EL (cell line): Measurements from ENCODE around the gene SF3B1.
"Not testable (repeated sequence)": the region's sequence is repeated elsewhere in the genome, so short reads cannot be mapped to it uniquely, and the experiment has no call there.

Experiments used
- DNase-seq: peaks from one replicate; pipeline ENCODE4 v3.0.0-alpha.2; 2016

The SF3B1 gene

GRCh38 chr2:197379308-197379917, 55.4 kb downstream of the SF3B1 start:
- DNase-seq = peak; percentile 40

- peak; percentile 49 for DNase-seq
These were observed 56.1 kb downstream of the SF3B1 start for GRCh38 chr2:197378494-197379307.

GRCh38 chr2:197378086-197378485, 56.7 kb downstream of the SF3B1 start:
- no peak for DNase-seq

GRCh38 chr2:197377670-197378069, 57.2 kb downstream of the SF3B1 start:
- DNase-seq = no peak

- peak; percentile 24 for DNase-seq
These were observed 62.2 kb downstream of the SF3B1 start for GRCh38 chr2:197372592-197372991.

GRCh38 chr2:197370664-197371063, 64.2 kb downstream of the SF3B1 start:
- not testable (repeated sequence) for DNase-seq

- DNase-seq = no peak
These were observed 64.9 kb downstream of the SF3B1 start for GRCh38 chr2:197369933-197370320.

GRCh38 chr2:197369228-197369932, 65.4 kb downstream of the SF3B1 start:
- DNase-seq = no peak

GRCh38 chr2:197368412-197368811, 66.4 kb downstream of the SF3B1 start:
- DNase-seq = no peak

- DNase-seq = no peak
These were observed 70.8 kb downstream of the SF3B1 start for GRCh38 chr2:197363998-197364397.

GRCh38 chr2:197360744-197361156, 74.1 kb downstream of the SF3B1 start:
- peak; percentile 63 for DNase-seq

- DNase-seq = no peak
These were observed 75.0 kb downstream of the SF3B1 start for GRCh38 chr2:197359859-197360258.

GRCh38 chr2:197358931-197359330, 75.9 kb downstream of the SF3B1 start:
- peak; percentile 26 for DNase-seq

GRCh38 chr2:197357986-197358385, 76.8 kb downstream of the SF3B1 start:
- no peak for DNase-seq

GRCh38 chr2:197356136-197356535, 78.7 kb downstream of the SF3B1 start:
- no peak for DNase-seq

GRCh38 chr2:197354169-197354558, 80.7 kb downstream of the SF3B1 start:
- DNase-seq = no peak

GRCh38 chr2:197353393-197354168, 81.2 kb downstream of the SF3B1 start:
- DNase-seq = no peak

GRCh38 chr2:197349699-197350098, 85.1 kb downstream of the SF3B1 start:
- no peak for DNase-seq

GRCh38 chr2:197348721-197349360, 86.0 kb downstream of the SF3B1 start:
- no peak for DNase-seq

- DNase-seq = no peak
These were observed 88.9 kb downstream of the SF3B1 start for GRCh38 chr2:197345846-197346370.

GRCh38 chr2:197343968-197344367, 90.9 kb downstream of the SF3B1 start:
- not testable (repeated sequence) for DNase-seq

- no peak for DNase-seq
These were observed 94.2 kb downstream of the SF3B1 start for GRCh38 chr2:197340591-197340990.
